ENCODE results near the gene FAM117B. TPM values are rescaled to one million over a fixed set of nuclear protein-coding genes. Genes with fewer than 3 reads are reported as not detected.

Gene FAM117B
- total and polyA plus RNA-seq, 2 of the 8 experiments (the other 6 are each of a cell fraction or from before 2014, with no cell fraction given), result 3.9 to 22.6 TPM

GRCh38 chr2:202612145-202612544, 22.6 kb upstream of the FAM117B start:
- H3K18ac ChIP-seq (ENCODE audit: extremely low read depth, low read length), result no peak overlapping the region
- H3K4me3 ChIP-seq (ENCODE audit: extremely low read depth in 1 of 4, insufficient read depth in 2 of 4, low read depth in 3 of 4, low read length in 4 of 4), result no peak overlapping the region
- H3K4me2 ChIP-seq (ENCODE audit: insufficient read depth in 1 of 2, low read depth in 2 of 2, low read length in 2 of 2), result no peak overlapping the region
- no peaks in the 10 kb centered on the region for H3K9me3 ChIP-seq (ENCODE audit: insufficient read depth in 2 of 2, low read depth in 1 of 2, low read length in 1 of 2)
- H3K79me2 ChIP-seq (ENCODE audit: control insufficient read depth in 1 of 2, insufficient read depth in 2 of 2, low read length in 2 of 2), result no peaks in the 10 kb centered on the region
- no peak overlapping the region for H3K9ac ChIP-seq (replicated peaks in 1 of 4; ENCODE audit: extremely low read depth in 1 of 4, low read depth in 3 of 4, low read length in 3 of 4)
- H3K56ac ChIP-seq (replicated peaks; ENCODE audit: insufficient read length, low read depth, low read length), result no peak overlapping the region
- FAIRE-seq (no peak), DNase-seq (ENCODE audit: low read depth in 1 of 2, low spot score in 2 of 2) (no peak)
- H3K27me3 ChIP-seq (replicated peaks in 1 of 4; ENCODE audit: control insufficient read depth in 3 of 4, extremely low read depth in 1 of 4, insufficient read depth in 3 of 4, low read length in 3 of 4), result no peaks in the 10 kb centered on the region
- TF ChIP-seq SAP30 (IDR thresholded peaks at IDR 0.05; ENCODE audit: insufficient read depth, insufficient replicate concordance, low read length) (no peak), HDAC2 (IDR thresholded peaks at IDR 0.05; ENCODE audit: borderline replicate concordance in 1 of 2, low read depth in 2 of 2, low read length in 2 of 2) (no peak), CBX8 (IDR thresholded peaks at IDR 0.05; ENCODE audit: borderline replicate concordance, low read depth, low read length) (no peak), POLR2AphosphoS5 (IDR thresholded peaks at IDR 0.05; ENCODE audit: low read depth, low read length) (no peak), SP2 (IDR thresholded peaks at IDR 0.05; ENCODE audit: low read length) (no peak), TCF12 (IDR thresholded peaks at IDR 0.05; ENCODE audit: low read depth, low read length) (no peak), HDAC6 (IDR thresholded peaks at IDR 0.05; ENCODE audit: low read depth, low read length) (no peak)
- TF ChIP-seq, protein P1, sequence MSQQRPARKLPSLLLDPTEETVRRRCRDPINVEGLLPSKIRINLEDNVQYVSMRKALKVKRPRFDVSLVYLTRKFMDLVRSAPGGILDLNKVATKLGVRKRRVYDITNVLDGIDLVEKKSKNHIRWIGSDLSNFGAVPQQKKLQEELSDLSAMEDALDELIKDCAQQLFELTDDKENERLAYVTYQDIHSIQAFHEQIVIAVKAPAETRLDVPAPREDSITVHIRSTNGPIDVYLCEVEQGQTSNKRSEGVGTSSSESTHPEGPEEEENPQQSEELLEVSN (IDR thresholded peaks at IDR 0.05), result no peak
- no peak overlapping the region for H2AFZ ChIP-seq (ENCODE audit: low read length)
- no peak overlapping the region for H3K14ac ChIP-seq (ENCODE audit: insufficient read length)
- CTCF ChIA-PET (ENCODE audit: partially characterized antibody), result interaction anchor here (1.0 to 2.3 kb wide), 2 partner anchors 10 to 23 kb away, joined by 3 to 6 read pairs; no protein-coding TSS in a partner anchor
- H4K20me1 ChIP-seq (replicated peaks in 1 of 2; ENCODE audit: control insufficient read depth in 1 of 2, insufficient read depth in 2 of 2, low read length in 2 of 2), result no peaks in the 10 kb centered on the region
- H2BK20ac ChIP-seq (ENCODE audit: low read length), result no peak overlapping the region
- H3K79me1 ChIP-seq (ENCODE audit: low read depth, low read length), result no peaks in the 10 kb centered on the region
- H4K8ac ChIP-seq (ENCODE audit: extremely low read depth, insufficient read depth, low read length), result no peak overlapping the region
- no peaks in the 10 kb centered on the region for H3K23me2 ChIP-seq (ENCODE audit: low read depth, low read length)
- H2AK5ac ChIP-seq (ENCODE audit: low read depth, low read length), result no peak overlapping the region
- no peak overlapping the region for H4K91ac ChIP-seq (replicated peaks; ENCODE audit: insufficient read length, low read length)
- no peak overlapping the region for H2BK12ac ChIP-seq (ENCODE audit: low read depth, low read length)
- no peak overlapping the region for H2BK120ac ChIP-seq (replicated peaks; ENCODE audit: low read depth, low read length)
- WGBS, 2 experiments (ENCODE audit: extremely low coverage in 1 of 2, insufficient coverage in 1 of 2, insufficient read length in 1 of 2, insufficient replicate concordance in 2 of 2, low coverage in 1 of 2, low lambda C conversion rate in 2 of 2, missing lambda C conversion rate in 1 of 2), result 91% methylated on average over 1 of the region's 1 CpG; no CpG with 5 or more reads in 1 of the 2 experiments
- no peak overlapping the region for H2BK15ac ChIP-seq (ENCODE audit: low read length)
- POLR2A ChIA-PET (ENCODE audit: partially characterized antibody), result no interaction called here
- no peak overlapping the region for H3K4ac ChIP-seq (replicated peaks; ENCODE audit: insufficient read length, low read depth, low read length)
- H3K23ac ChIP-seq (ENCODE audit: insufficient read length), result no peak overlapping the region
- no peak overlapping the region for H4K5ac ChIP-seq (ENCODE audit: insufficient read length, low read depth, low read length)
- H3K36me3 ChIP-seq (ENCODE audit: control insufficient read depth in 2 of 4, insufficient read depth in 4 of 4, low read length in 3 of 4), result no peaks in the 10 kb centered on the region
- no peak overlapping the region for H3K27ac ChIP-seq (ENCODE audit: low read depth, low read length)
- H2BK5ac ChIP-seq (ENCODE audit: low read depth, low read length), result no peak overlapping the region
- H3K4me1 ChIP-seq (replicated peaks in 1 of 4; ENCODE audit: control insufficient read depth in 3 of 4, insufficient read depth in 4 of 4, low read length in 3 of 4), result no peaks in the 10 kb centered on the region

Data from H1 (cell line).